SU-DHL-6 (cell line): ENCODE results near the gene BTBD9.

Experiments used
- CTCF ChIP-seq: fragments of 200-600 bp; sonication (generic); IDR thresholded peaks from one replicate; pipeline ENCODE4 v1.5.1; 2017; ENCODE audit warnings: antibody characterized with exemption, mild to moderate bottlenecking, low read length, moderate library complexity; ENCODE audit not compliant: insufficient read depth, poor library complexity, severe bottlenecking
- EZH2phosphoT487 ChIP-seq: fragments of 200-600 bp; sonication (generic), shearing (Covaris generic); conservative IDR thresholded peaks from 2 replicates; pipeline ENCODE4 v1.6.1; 2018; ENCODE audit warnings: mild to moderate bottlenecking, antibody characterized with exemption, low read length, moderate library complexity, mixed read lengths

GRCh38 chr6:38179300-38179699 is 460.4 kb downstream of the BTBD9 start:
- TF ChIP-seq CTCF: no peak
- no peak for TF ChIP-seq EZH2phosphoT487
